Measurements from ENCODE around the gene FLCN. TPM values are rescaled to one million over a fixed set of nuclear protein-coding genes. Genes with fewer than 3 reads are reported as not detected.
A peak's percentile ranks its signal among the peaks of the same experiment; 100 is the strongest.

Gene FLCN
- total RNA-seq, 1 experiment from 2014 or later, result 25.6 TPM

DNA sequence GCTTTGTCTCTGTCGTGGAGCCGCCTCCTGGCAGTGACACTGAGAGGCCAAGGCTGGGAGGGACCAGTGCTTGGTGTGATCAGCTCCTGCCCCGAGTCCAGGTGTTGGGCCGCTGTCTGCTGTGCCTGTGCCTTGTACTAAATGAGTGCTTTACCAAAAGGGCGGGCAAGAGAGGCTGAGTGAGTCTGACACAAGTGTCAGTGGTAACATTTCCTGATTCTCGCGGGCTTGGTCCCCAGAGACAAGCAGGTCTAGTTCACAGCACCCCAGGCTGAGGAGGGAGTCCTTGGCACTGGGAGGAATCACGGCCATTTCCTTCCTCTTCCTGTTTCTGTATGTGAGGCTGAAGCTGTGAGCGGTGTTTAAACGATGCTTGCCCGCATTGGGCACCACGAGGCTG lies 61.1 kb downstream of the FLCN start:
- H3K27ac Mint-ChIP-seq (ENCODE audit: low read depth, unreplicated experiment), result peak overlapping the region; percentile 61
- H3K4me1 Mint-ChIP-seq (ENCODE audit: insufficient read depth, unreplicated experiment), result no peaks in the 10 kb centered on the region
- POLR2A ChIA-PET, result no interaction called here
- CTCF ChIA-PET, result interaction anchor here (0.6 kb wide), 1 partner anchor 175 kb away, joined by 3 read pairs; no protein-coding TSS in a partner anchor
- H3K27me3 Mint-ChIP-seq (ENCODE audit: insufficient read depth, unreplicated experiment), result no peaks in the 10 kb centered on the region
- peaks cover 82% of the 10 kb centered on the region for H3K36me3 Mint-ChIP-seq (ENCODE audit: insufficient read depth, unreplicated experiment)
- H3K9me3 Mint-ChIP-seq (ENCODE audit: unreplicated experiment), result no peaks in the 10 kb centered on the region
- DNase-seq (ENCODE audit: unreplicated experiment), result no peak
- intact Hi-C loops (cut with micrococcal nuclease), result no loop called here
- no TSS peak for BruUV-seq (replicated peaks)
- TF ChIP-seq, protein P1, sequence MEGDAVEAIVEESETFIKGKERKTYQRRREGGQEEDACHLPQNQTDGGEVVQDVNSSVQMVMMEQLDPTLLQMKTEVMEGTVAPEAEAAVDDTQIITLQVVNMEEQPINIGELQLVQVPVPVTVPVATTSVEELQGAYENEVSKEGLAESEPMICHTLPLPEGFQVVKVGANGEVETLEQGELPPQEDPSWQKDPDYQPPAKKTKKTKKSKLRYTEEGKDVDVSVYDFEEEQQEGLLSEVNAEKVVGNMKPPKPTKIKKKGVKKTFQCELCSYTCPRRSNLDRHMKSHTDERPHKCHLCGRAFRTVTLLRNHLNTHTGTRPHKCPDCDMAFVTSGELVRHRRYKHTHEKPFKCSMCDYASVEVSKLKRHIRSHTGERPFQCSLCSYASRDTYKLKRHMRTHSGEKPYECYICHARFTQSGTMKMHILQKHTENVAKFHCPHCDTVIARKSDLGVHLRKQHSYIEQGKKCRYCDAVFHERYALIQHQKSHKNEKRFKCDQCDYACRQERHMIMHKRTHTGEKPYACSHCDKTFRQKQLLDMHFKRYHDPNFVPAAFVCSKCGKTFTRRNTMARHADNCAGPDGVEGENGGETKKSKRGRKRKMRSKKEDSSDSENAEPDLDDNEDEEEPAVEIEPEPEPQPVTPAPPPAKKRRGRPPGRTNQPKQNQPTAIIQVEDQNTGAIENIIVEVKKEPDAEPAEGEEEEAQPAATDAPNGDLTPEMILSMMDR (IDR thresholded peaks at IDR 0.05; ENCODE audit: unreplicated experiment), result no peak
- H3K4me3 Mint-ChIP-seq (ENCODE audit: unreplicated experiment), result no peak overlapping the region

DNA sequence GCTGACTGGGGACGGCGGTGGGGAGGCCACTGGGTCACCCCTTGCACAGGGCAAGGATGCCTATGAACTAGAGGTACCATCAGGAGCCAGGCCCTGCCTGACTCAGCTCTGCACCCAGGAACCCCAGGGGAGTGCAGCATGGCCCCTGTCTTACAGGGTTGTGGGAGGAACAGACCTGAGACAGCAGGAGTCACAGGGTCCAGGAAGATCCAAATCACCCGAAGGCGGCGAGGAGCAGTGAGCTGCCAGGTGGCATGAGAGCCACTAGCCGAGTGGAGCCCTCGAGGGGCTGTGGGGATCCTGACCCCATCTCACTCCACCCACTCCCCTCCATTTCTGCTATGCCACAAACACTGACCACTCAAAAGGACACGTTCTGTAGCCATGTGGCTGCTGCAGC lies 61.6 kb downstream of the FLCN start:
- Mint-ChIP-seq H3K4me3 (ENCODE audit: unreplicated experiment) (no peak overlapping the region), H3K27ac (ENCODE audit: low read depth, unreplicated experiment) (no peak overlapping the region), H3K4me1 (ENCODE audit: insufficient read depth, unreplicated experiment) (no peaks in the 10 kb centered on the region), H3K27me3 (ENCODE audit: insufficient read depth, unreplicated experiment) (no peaks in the 10 kb centered on the region), H3K36me3 (ENCODE audit: insufficient read depth, unreplicated experiment) (peaks cover 78% of the 10 kb centered on the region), H3K9me3 (ENCODE audit: unreplicated experiment) (no peaks in the 10 kb centered on the region)
- DNase-seq (ENCODE audit: unreplicated experiment), result no peak
- BruUV-seq (replicated peaks), result no TSS peak
- intact Hi-C loops (cut with micrococcal nuclease), result no loop called here
- TF ChIP-seq, protein P1 (IDR thresholded peaks at IDR 0.05; ENCODE audit: unreplicated experiment), result no peak
- POLR2A ChIA-PET, result no interaction called here
- CTCF ChIA-PET, result interaction anchor here (0.6 kb wide), 1 partner anchor 174 kb away, joined by 3 read pairs; no protein-coding TSS in a partner anchor

DNA sequence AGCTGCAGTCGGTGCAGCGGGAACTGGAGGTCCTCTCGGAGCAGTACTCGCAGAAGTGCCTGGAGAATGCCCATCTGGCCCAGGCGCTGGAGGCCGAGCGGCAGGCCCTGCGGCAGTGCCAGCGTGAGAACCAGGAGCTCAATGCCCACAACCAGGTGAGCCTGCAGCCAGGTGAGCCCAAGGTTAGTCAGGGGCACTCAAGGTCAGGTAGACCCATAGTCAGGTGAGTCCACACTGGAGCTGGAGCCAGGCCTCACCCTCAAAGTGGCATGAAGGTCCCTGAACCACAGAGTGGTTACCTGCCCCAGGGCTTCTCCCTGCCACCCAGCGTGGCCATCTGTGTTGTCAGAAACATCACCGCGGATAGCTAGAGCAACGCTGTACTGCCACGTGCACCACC lies 63.0 kb downstream of the FLCN start:
- H3K36me3 Mint-ChIP-seq (ENCODE audit: insufficient read depth, unreplicated experiment), result peaks cover 73% of the 10 kb centered on the region
- H3K27me3 Mint-ChIP-seq (ENCODE audit: insufficient read depth, unreplicated experiment), result no peaks in the 10 kb centered on the region
- ChIA-PET CTCF (no interaction called here), POLR2A (interaction anchor here (0.6 kb wide), 1 partner anchor 22 kb away, joined by 3 read pairs; no protein-coding TSS in a partner anchor)
- no peak for DNase-seq (ENCODE audit: unreplicated experiment)
- intact Hi-C loops (cut with micrococcal nuclease), result no loop called here
- no TSS peak for BruUV-seq (replicated peaks)
- H3K9me3 Mint-ChIP-seq (ENCODE audit: unreplicated experiment), result no peaks in the 10 kb centered on the region
- no peaks in the 10 kb centered on the region for H3K4me1 Mint-ChIP-seq (ENCODE audit: insufficient read depth, unreplicated experiment)
- H3K27ac Mint-ChIP-seq (ENCODE audit: low read depth, unreplicated experiment), result no peak overlapping the region
- TF ChIP-seq, protein P1 (IDR thresholded peaks at IDR 0.05; ENCODE audit: unreplicated experiment), result no peak
- no peak overlapping the region for H3K4me3 Mint-ChIP-seq (ENCODE audit: unreplicated experiment)

DNA sequence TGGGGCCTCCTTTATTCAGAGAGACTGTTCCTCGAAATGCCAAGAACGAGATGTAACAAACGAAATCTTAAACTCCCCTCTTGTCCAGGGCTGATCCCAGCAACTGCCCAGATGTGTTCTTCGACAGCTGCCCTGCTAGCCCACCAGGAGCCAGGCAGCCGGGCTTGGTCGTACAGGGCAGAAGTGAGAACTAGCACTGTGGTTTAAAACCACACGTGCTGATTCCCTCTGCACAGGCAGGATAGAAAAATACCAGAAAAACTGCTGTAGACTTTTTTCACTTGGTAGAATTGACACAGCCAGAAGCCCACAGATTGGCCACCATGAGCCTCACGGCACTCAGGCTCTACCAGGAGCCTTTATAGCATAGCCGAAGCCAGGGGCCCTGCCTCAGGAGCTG lies 64.0 kb downstream of the FLCN start:
- intact Hi-C loops (cut with micrococcal nuclease), result no loop called here
- CTCF ChIA-PET, result no interaction called here
- TF ChIP-seq, protein P1 (IDR thresholded peaks at IDR 0.05; ENCODE audit: unreplicated experiment), result no peak

More for the DNA sequence above, 64.0 kb downstream of the FLCN start:
- DNase-seq (ENCODE audit: unreplicated experiment), result no peak
- Mint-ChIP-seq H3K4me3 (ENCODE audit: unreplicated experiment) (no peak overlapping the region), H3K27ac (ENCODE audit: low read depth, unreplicated experiment) (no peak overlapping the region), H3K27me3 (ENCODE audit: insufficient read depth, unreplicated experiment) (no peaks in the 10 kb centered on the region), H3K9me3 (ENCODE audit: unreplicated experiment) (no peaks in the 10 kb centered on the region), H3K36me3 (ENCODE audit: insufficient read depth, unreplicated experiment) (peaks cover 66% of the 10 kb centered on the region), H3K4me1 (ENCODE audit: insufficient read depth, unreplicated experiment) (no peaks in the 10 kb centered on the region)
- no TSS peak for BruUV-seq (replicated peaks)
- POLR2A ChIA-PET, result no interaction called here
